Ectodermal cell (in vitro differentiated cells): ENCODE measurements around the gene MSRB3.
"Not testable (repeated sequence)": the region's sequence is repeated elsewhere in the genome, so short reads cannot be mapped to it uniquely, and the experiment has no call there.

ENCODE experiments used
- H3K27ac ChIP-seq: 2 replicates; pipeline ENCODE4 v1.7.0; 2013; ENCODE audit warnings: mild to moderate bottlenecking, low read depth, low read length; ENCODE audit not compliant: insufficient read depth, poor library complexity, severe bottlenecking
- H3K27me3 ChIP-seq: 2 replicates; pipeline ENCODE4 v1.7.0; 2013; ENCODE audit warnings: mild to moderate bottlenecking, low read length; ENCODE audit not compliant: insufficient read depth, control insufficient read depth, poor library complexity, severe bottlenecking
- H3K36me3 ChIP-seq: one replicate; pipeline ENCODE4 v1.7.0; 2013; ENCODE audit warnings: low read length; ENCODE audit not compliant: control insufficient read depth, insufficient read depth
- H3K4me1 ChIP-seq: one replicate; pipeline ENCODE4 v1.7.0; 2013; ENCODE audit warnings: low read length; ENCODE audit not compliant: control insufficient read depth, insufficient read depth
- H3K4me3 ChIP-seq: 2 replicates; pipeline ENCODE4 v1.7.0; 2013; ENCODE audit warnings: low read depth, low read length, control low read depth; ENCODE audit not compliant: insufficient read depth
- H3K9me3 ChIP-seq: 2 replicates; pipeline ENCODE4 v1.7.0; 2013; ENCODE audit warnings: mild to moderate bottlenecking, low read length, moderate library complexity; ENCODE audit not compliant: control insufficient read depth
- WGBS, 2 experiments: methylation state at CpG; one replicate each; pipeline ENCODE4 v1.1.7; 2013; ENCODE audit warnings: missing lambda C conversion rate in 2 of 2; 5-methylcytosine and 5-hydroxymethylcytosine counted together

Gene MSRB3

DNA sequence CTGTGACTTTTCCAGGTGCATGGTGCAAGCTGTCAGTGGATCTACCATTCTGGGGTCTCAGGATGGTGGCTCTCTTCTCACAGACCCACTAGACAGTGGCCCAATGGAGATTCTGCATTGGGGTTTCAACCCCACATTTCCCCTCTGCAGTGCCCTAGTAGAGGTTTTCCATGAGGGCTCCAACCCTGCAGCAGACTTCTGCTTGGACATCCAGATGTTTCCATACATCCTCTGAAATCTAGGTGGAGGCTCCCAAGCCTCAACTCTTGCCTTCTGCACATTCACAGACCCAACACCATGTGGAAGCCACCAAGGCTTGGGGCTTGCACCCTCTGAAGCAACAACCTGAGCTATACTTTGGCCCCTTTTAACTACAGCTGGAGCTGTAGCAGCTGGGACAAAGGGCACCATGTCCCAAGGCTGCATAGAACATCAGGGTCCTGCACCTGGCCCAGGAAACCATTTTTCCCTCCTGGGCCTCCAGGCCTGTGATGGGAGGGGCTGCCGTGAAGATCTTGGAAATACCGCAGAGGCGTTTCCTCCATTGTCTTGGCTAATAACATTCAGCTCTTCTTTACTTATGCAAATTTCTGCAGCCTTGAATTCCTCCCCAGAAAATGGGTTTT is 205.5 kb downstream of the MSRB3 start:
- not testable (repeated sequence) for H3K4me3 ChIP-seq, H3K27ac ChIP-seq, H3K27me3 ChIP-seq, H3K4me1 ChIP-seq, H3K9me3 ChIP-seq, H3K36me3 ChIP-seq
- WGBS, 2 experiments, result 92% methylated on average over 3 of the region's 3 CpGs

DNA sequence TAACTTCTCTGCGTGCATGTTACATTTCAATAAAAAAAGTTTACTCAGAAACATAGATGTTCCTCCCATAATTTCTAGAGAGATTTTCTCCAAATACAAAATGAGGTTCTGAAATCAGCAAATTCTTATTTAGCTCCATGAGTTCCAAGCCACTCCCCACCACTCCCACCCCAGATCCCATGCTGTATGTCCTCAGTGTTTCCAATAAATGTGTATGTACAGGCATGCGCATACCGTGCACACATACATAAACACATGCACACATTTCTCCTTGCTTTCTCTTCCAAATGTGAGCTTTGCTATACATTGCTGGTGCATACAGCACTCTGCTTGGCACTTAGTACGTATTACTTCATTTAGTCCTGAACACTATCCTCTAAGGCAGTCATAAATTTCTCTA is 209.7 kb downstream of the MSRB3 start:
- H3K9me3 ChIP-seq, result no peaks in the 10 kb centered on the region
- H3K4me3 ChIP-seq, result no peak overlapping the region
- no peaks in the 10 kb centered on the region for H3K27me3 ChIP-seq
- 92 to 97% methylated on average over 4 of the region's 4 CpGs for WGBS, 2 experiments
- no peaks in the 10 kb centered on the region for H3K4me1 ChIP-seq
- no peaks in the 10 kb centered on the region for H3K36me3 ChIP-seq
- H3K27ac ChIP-seq, result no peak overlapping the region

DNA sequence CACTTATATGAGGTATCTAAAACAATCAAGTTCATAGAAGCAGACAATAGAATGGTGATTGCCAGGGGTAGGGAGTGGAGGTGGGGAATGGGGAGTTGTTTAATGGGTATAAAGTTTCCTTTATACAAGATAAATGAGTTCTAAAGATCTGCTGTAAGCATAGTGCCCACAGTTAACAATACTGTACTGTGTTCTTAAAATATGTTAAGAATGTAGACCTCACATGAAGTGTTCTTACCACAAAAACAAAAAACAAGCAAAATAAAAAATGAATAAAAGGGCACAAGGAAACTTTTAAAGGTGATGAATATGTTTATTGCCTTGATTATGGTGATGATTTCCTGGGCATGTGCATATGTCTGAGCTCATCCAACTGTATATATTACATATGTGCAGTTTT is 211.8 kb downstream of the MSRB3 start:
- Histone ChIP-seq H3K4me1 (no peaks in the 10 kb centered on the region), H3K27me3 (no peaks in the 10 kb centered on the region), H3K36me3 (no peaks in the 10 kb centered on the region), H3K9me3 (no peaks in the 10 kb centered on the region), H3K4me3 (no peak overlapping the region), H3K27ac (no peak overlapping the region)

DNA sequence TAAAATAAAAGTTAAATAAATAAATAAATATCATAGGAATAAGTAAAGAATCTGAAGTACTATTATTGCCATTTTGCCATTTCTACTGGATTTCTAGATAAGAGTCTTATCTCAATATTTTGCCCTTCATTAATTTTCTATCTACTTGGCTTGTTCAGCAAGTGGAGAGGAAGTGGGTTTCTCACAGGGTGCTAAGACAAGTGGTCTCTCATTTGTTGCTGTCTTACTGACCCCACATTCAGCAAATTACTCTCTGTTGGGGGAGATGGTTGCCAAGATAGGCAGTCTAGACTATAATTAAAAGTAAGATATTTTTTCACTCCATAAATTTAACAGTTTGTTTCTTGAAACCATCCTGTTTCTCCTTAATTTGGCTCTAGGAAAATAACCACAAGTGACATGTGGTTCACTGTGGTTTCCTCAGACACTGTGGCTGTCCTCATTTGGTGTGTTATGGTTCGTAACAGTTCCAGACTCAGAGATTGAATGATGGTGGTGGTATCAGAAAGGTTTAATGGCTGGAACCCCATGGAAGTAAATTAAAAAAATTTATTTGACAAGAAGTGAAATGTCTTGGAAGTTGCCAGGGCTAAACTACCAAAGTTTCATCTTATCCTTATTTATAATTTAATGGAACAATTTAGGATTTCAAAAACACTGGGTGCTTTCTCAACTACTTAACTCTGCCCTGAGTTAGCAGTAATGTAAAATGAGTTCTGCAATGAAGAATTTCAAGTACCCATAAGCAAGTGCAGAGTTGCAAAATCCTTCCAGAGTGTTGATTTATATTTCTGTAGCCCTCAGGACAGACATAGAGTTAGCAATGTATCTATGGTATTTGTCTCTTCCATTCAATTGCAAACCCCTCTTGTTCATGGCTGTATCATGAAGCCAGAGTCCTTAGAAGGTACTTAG is 214.8 kb downstream of the MSRB3 start:
- H3K27me3 ChIP-seq, result no peaks in the 10 kb centered on the region
- no peaks in the 10 kb centered on the region for H3K36me3 ChIP-seq
- H3K27ac ChIP-seq, result no peak overlapping the region
- no peak overlapping the region for H3K4me3 ChIP-seq
- H3K4me1 ChIP-seq, result no peaks in the 10 kb centered on the region
- H3K9me3 ChIP-seq, result no peaks in the 10 kb centered on the region
- WGBS, 2 experiments, result 87 to 92% methylated on average over 1 of the region's 1 CpG

DNA sequence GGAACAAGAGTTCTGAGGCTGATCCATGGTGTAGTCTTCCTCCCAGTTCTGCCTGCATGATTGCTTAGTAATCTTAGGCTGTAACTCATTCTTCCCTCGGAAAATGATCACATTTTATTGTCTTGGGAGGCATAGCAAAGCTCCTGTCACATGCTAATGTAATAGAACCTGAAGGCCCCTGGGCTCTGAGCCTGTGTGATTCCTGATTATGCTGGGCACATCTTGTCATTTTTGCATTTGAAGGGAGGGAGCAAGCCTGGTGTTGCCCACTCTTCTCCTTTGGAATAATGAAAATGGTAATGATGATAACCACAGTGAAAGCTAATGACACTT is 215.4 kb downstream of the MSRB3 start:
- H3K9me3 ChIP-seq, result no peaks in the 10 kb centered on the region
- no peak overlapping the region for H3K27ac ChIP-seq
- WGBS, 2 experiments, result 55 to 85% methylated on average over 1 of the region's 1 CpG
- H3K4me1 ChIP-seq, result no peaks in the 10 kb centered on the region
- no peaks in the 10 kb centered on the region for H3K36me3 ChIP-seq
- no peak overlapping the region for H3K4me3 ChIP-seq
- H3K27me3 ChIP-seq, result no peaks in the 10 kb centered on the region

DNA sequence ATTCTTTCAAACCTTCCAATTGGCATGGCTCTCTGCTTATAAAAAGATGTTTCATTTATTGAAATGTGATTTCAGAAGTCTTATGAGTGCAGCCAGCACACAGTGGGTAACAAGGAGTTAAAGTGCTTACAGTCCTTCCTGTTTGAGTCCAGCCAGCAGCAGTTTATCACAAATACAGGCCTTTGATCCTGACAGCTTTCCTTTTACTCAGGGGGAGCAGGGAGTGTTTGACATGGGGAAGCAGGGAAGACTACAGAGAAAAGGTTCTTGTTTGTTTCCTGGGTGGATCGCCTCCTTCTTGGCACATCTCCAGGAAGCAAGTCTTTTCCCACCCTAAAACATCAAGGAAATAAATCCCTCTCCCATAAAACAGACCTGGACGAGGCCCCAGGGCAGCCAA is 216.1 kb downstream of the MSRB3 start:
- Histone ChIP-seq H3K4me3 (no peak overlapping the region), H3K36me3 (no peaks in the 10 kb centered on the region), H3K9me3 (no peaks in the 10 kb centered on the region), H3K27ac (no peak overlapping the region), H3K4me1 (no peaks in the 10 kb centered on the region), H3K27me3 (no peaks in the 10 kb centered on the region)
- 70 to 72% methylated on average over 2 of the region's 2 CpGs for WGBS, 2 experiments

DNA sequence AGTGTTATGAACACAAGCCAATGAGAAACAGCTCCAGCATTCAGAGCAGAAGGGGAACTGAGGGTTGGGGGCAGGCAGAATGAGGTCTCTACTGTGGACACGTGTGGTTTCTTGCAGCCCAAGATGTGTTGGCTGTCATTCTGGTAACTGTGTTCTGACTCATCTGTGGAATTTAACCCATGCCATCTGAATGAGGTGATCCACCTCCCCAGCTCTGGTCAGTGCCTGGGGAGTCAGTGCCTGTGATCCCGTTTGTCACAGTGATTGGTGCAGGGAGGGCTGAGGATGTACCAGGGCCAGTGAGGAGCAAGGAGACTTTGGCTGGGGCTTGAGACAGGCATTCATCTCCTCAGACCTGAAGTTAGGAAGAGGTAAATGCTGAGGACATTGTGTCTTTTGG is 216.8 kb downstream of the MSRB3 start:
- Histone ChIP-seq H3K4me3 (no peak overlapping the region), H3K27ac (no peak overlapping the region), H3K27me3 (no peaks in the 10 kb centered on the region), H3K4me1 (no peaks in the 10 kb centered on the region), H3K9me3 (no peaks in the 10 kb centered on the region), H3K36me3 (no peaks in the 10 kb centered on the region)
- WGBS, 2 experiments, result 79 to 91% methylated on average over 2 of the region's 2 CpGs

DNA sequence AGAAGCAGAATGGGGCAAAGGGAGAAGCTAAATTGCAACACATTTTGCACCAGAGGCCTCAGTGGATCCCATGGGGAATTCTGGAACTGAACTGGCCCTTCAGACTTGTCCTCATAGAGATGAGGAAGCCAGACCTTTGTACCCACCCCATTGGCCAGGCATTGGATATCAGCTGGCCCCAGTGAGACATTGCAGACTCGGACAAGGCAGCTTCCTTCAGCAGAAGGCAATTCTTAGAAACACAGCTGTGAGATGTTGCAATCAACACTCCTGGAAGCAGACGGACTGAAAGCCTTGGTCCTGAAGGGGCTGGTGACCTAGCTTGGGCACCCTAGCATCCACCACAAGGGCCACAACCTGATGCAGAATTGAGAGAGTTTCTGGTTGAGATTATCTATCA is 218.1 kb downstream of the MSRB3 start:
- 79 to 84% methylated on average over 2 of the region's 2 CpGs for WGBS, 2 experiments
- Histone ChIP-seq H3K36me3 (no peaks in the 10 kb centered on the region), H3K9me3 (no peaks in the 10 kb centered on the region), H3K27ac (no peak overlapping the region), H3K4me3 (no peak overlapping the region), H3K4me1 (no peaks in the 10 kb centered on the region), H3K27me3 (no peaks in the 10 kb centered on the region)

DNA sequence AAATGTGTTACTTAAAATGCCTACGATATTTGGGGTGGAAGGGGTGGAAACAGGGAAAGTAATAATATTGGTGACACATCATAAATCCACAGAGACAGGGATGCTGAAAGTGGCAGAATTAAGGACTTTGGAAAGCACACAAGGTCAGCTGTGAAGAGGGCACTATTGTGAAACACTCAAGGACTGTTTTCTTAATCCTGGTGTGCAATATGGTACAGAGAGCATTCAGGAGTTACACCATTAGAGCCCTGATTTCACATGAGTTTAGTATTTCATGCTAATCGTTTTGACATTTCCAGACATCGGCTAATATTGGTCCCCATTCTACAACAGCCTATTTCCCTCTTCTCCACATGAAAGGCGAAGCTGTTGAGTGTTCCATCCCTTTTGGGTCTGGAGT is 219.2 kb downstream of the MSRB3 start:
- Histone ChIP-seq H3K9me3 (no peaks in the 10 kb centered on the region), H3K27me3 (no peaks in the 10 kb centered on the region), H3K4me3 (no peak overlapping the region), H3K4me1 (no peaks in the 10 kb centered on the region), H3K27ac (no peak overlapping the region), H3K36me3 (no peaks in the 10 kb centered on the region)
- 88 to 98% methylated on average over 3 to 4 of the region's 4 CpGs for WGBS, 2 experiments

DNA sequence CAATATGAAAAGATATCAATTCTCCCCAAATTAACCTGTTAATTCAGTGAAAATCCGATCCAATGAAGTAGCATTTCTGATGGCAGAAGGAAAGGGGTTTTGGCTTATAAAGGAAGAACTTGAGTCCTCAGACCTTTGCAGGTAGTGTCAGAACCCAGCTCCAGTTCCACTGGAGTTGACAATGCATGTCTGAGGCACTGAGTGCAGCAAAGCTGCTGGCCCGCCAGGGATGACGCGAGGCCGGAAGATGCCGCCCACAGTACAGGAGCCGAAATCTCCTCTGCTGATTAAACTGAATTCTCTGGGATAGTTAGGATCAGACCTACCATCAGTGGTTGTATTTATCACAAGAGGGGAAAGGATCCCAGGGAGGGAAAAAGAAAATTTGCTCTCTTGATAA is 220.7 kb downstream of the MSRB3 start:
- no peaks in the 10 kb centered on the region for H3K4me1 ChIP-seq
- H3K27ac ChIP-seq, result no peak overlapping the region
- no peaks in the 10 kb centered on the region for H3K9me3 ChIP-seq
- no peak overlapping the region for H3K4me3 ChIP-seq
- WGBS, 2 experiments, result 95 to 99% methylated on average over 7 of the region's 7 CpGs
- H3K27me3 ChIP-seq, result no peaks in the 10 kb centered on the region
- H3K36me3 ChIP-seq, result no peaks in the 10 kb centered on the region
